Sigmoid colon (tissue), 7 donors: ENCODE data around the gene TEX30. TPM values are rescaled to one million over a fixed set of nuclear protein-coding genes. Genes with fewer than 3 reads are reported as not detected.

Source experiments
- DNase-seq: peaks from one replicate; pipeline ENCODE4 v3.0.0-alpha.2; 2019
- H3K27ac ChIP-seq, 4 donors: fragments of 200-600 bp; sonication (generic); one replicate each; pipeline ENCODE4 v1.5.1; 2016 to 2019; ENCODE audit warnings: mild to moderate bottlenecking in 1 of 4
- H3K27me3 ChIP-seq, 3 donors: fragments of 200-600 bp; sonication (generic); one replicate each; pipeline ENCODE4 v1.5.1; 2019; ENCODE audit warnings: mild to moderate bottlenecking in 1 of 3
- H3K36me3 ChIP-seq, 4 donors: fragments of 200-600 bp; sonication (generic); one replicate each; pipeline ENCODE4 v1.5.1; 2016 to 2019
- H3K4me1 ChIP-seq, 4 donors: fragments of 200-600 bp; sonication (generic); one replicate each; pipeline ENCODE4 v1.5.1; 2017 to 2019
- H3K4me3 ChIP-seq, 4 donors: fragments of 200-600 bp; sonication (generic); one replicate each; pipeline ENCODE4 v1.5.1; 2017 to 2019; ENCODE audit warnings: mild to moderate bottlenecking in 2 of 4, moderate library complexity in 1 of 4
- H3K9me3 ChIP-seq, 4 donors: fragments of 200-600 bp in 3 of 4; sonication (generic) in 3 of 4; one replicate each; pipeline versions ENCODE4 v1.5.1 to v1.6.1; 2013 to 2019
- EP300 ChIP-seq, 4 donors: sonication (generic); formaldehyde crosslinking; IDR thresholded peaks; one replicate each; pipeline ENCODE4 v1.6.1; 2017; ENCODE audit warnings: antibody characterized with exemption in 4 of 4
- POLR2A ChIP-seq, 2 donors: fragments of 450-650 bp; IDR thresholded peaks; one replicate each; pipeline ENCODE4 v1.6.1; 2016; ENCODE audit warnings: antibody characterized with exemption in 2 of 2, mild to moderate bottlenecking in 2 of 2, moderate library complexity in 2 of 2
- POLR2AphosphoS5 ChIP-seq, 4 donors: sonication (generic); formaldehyde crosslinking; IDR thresholded peaks; one replicate each; pipeline ENCODE4 v1.6.1; 2017; ENCODE audit warnings: antibody characterized with exemption in 4 of 4
- WGBS, 2 donors: extraction: QIAGEN DNeasy Blood & Tissue Kit; methylation state at CpG; one replicate each; pipeline ENCODE4 v1.1.7; 2013; 5-methylcytosine and 5-hydroxymethylcytosine counted together
- intact Hi-C: fragments of 100-400 bp; cut with DNase I; formaldehyde crosslinking; loops from one replicate; pipeline ENCODE4 v1.15.1; 2023
- polyA plus RNA-seq, 3 donors: library from polyadenylated mRNA; stranded (reverse); fragments of 200-250 nt; gene quantifications; one replicate each; pipeline ENCODE4 v1.2.3, GENCODE V29; 2013
- total RNA-seq, 4 donors: library from RNA; depleted of rRNA; stranded (reverse); fragments of >200 nt; gene quantifications; one replicate each; pipeline ENCODE4 v1.1.0, GENCODE V29; 2016
- TF ChIP-seq, protein P1 (sequence below), 4 experiments: fragments of 450-650 bp in 3 of 4; fragments of 200-600 bp in 1 of 4; IDR thresholded peaks; one replicate each; pipeline ENCODE4 v1.5.1; 2016 to 2019; ENCODE audit warnings: antibody characterized with exemption in 4 of 4, mild to moderate bottlenecking in 3 of 4, moderate library complexity in 2 of 4
- donor health status: healthy with polysubstance abuse.
- donor health status: Bipolar disorder and iron deficiency.
- donor health status: healthy.

Gene TEX30
- total and polyA plus RNA-seq, 7 donors = 6.6 to 17.3 (median 8.9) TPM

- 58 to 83% methylated on average over 2 of the region's 2 CpGs for WGBS, 2 donors
- intact Hi-C loops = loop anchor here (5.0 kb wide), 1 partner anchor 77 kb away; the partner anchor contains the start of gene ERCC5
- DNase-seq = no peak
- no peak overlapping the region for H3K4me3 ChIP-seq
- TF ChIP-seq POLR2A (IDR thresholded peaks at IDR 0.05) = no peak
- TF ChIP-seq EP300 (IDR thresholded peaks at IDR 0.05) = no peak
- TF ChIP-seq POLR2AphosphoS5 (IDR thresholded peaks at IDR 0.05) = no peak
- TF ChIP-seq, protein P1, sequence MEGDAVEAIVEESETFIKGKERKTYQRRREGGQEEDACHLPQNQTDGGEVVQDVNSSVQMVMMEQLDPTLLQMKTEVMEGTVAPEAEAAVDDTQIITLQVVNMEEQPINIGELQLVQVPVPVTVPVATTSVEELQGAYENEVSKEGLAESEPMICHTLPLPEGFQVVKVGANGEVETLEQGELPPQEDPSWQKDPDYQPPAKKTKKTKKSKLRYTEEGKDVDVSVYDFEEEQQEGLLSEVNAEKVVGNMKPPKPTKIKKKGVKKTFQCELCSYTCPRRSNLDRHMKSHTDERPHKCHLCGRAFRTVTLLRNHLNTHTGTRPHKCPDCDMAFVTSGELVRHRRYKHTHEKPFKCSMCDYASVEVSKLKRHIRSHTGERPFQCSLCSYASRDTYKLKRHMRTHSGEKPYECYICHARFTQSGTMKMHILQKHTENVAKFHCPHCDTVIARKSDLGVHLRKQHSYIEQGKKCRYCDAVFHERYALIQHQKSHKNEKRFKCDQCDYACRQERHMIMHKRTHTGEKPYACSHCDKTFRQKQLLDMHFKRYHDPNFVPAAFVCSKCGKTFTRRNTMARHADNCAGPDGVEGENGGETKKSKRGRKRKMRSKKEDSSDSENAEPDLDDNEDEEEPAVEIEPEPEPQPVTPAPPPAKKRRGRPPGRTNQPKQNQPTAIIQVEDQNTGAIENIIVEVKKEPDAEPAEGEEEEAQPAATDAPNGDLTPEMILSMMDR (IDR thresholded peaks at IDR 0.05) = no peak
- no peak overlapping the region for H3K27ac ChIP-seq
- H3K36me3 ChIP-seq = peaks cover 0 to 12% (median 2%) of the 10 kb centered on the region in 4 donors
- H3K27me3 ChIP-seq = no peaks in the 10 kb centered on the region
- H3K9me3 ChIP-seq = no peaks in the 10 kb centered on the region
- peaks cover 0 to 18% (median 11%) of the 10 kb centered on the region in 4 donors for H3K4me1 ChIP-seq
Observed at GRCh38 chr13:102770435-102770834, 3.2 kb downstream of the TEX30 start.

- DNase-seq = no peak
- Histone ChIP-seq H3K27me3 (no peaks in the 10 kb centered on the region), H3K4me1 (peaks cover 0 to 18% (median 11%) of the 10 kb centered on the region in 4 donors), H3K36me3 (peaks cover 0 to 12% (median 3%) of the 10 kb centered on the region in 4 donors), H3K9me3 (no peaks in the 10 kb centered on the region), H3K4me3 (no peak overlapping the region), H3K27ac (no peak overlapping the region)
- 77 to 82% methylated on average over 4 of the region's 4 CpGs for WGBS, 2 donors
- intact Hi-C loops = loop anchor here (5.0 kb wide), 1 partner anchor 78 kb away; the partner anchor contains the start of gene ERCC5
- TF ChIP-seq, protein P1 (IDR thresholded peaks at IDR 0.05) = no peak
- no peak for TF ChIP-seq POLR2A (IDR thresholded peaks at IDR 0.05)
- TF ChIP-seq POLR2AphosphoS5 (IDR thresholded peaks at IDR 0.05) = no peak
- TF ChIP-seq EP300 (IDR thresholded peaks at IDR 0.05) = no peak
Observed at GRCh38 chr13:102769679-102770078, 3.9 kb downstream of the TEX30 start.

GRCh38 chr13:102768909-102769308 lies 4.7 kb downstream of the TEX30 start:
- Histone ChIP-seq H3K4me3 (no peak overlapping the region), H3K36me3 (peaks cover 0 to 12% (median 3%) of the 10 kb centered on the region in 4 donors), H3K27ac (no peak overlapping the region), H3K27me3 (no peaks in the 10 kb centered on the region), H3K9me3 (no peaks in the 10 kb centered on the region), H3K4me1 (peaks cover 0 to 11% (median 8%) of the 10 kb centered on the region in 4 donors)
- no peak for TF ChIP-seq POLR2A (IDR thresholded peaks at IDR 0.05)
- TF ChIP-seq EP300 (IDR thresholded peaks at IDR 0.05) = no peak
- TF ChIP-seq, protein P1 (IDR thresholded peaks at IDR 0.05) = no peak
- TF ChIP-seq POLR2AphosphoS5 (IDR thresholded peaks at IDR 0.05) = no peak
- 81 to 82% methylated on average over 2 of the region's 2 CpGs for WGBS, 2 donors
- intact Hi-C loops = no loop called here
- no peak for DNase-seq

DNA sequence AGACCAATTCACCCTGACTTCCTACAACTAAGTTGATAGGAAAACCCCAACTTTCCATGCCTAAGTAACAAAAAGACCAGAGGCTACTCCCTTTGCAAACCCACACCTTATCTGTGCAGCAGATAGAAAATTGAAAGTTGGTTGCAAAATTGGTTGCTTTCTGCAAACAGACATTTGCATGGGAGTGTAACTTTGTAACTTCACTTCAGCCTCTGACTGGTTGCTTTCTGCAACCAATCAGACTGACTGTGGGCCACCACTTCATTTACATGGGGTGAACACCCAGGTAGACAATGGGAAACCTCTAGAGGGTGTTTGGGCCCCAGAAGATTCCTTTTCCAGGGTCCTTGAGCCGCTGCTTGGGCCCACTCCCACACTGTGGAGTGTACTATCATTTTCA lies 9.8 kb downstream of the TEX30 start:
- intact Hi-C loops = no loop called here
- no peak overlapping the region for H3K27ac ChIP-seq
- no peaks in the 10 kb centered on the region for H3K4me1 ChIP-seq
- WGBS, 2 donors = 89 to 95% methylated on average over 1 of the region's 1 CpG
- no peaks in the 10 kb centered on the region for H3K27me3 ChIP-seq
- TF ChIP-seq EP300 (IDR thresholded peaks at IDR 0.05) (no peak), POLR2A (IDR thresholded peaks at IDR 0.05) (no peak), POLR2AphosphoS5 (IDR thresholded peaks at IDR 0.05) (no peak)
- TF ChIP-seq, protein P1 (IDR thresholded peaks at IDR 0.05) = no peak
- H3K36me3 ChIP-seq = peaks cover 0 to 12% (median 3%) of the 10 kb centered on the region in 4 donors
- H3K9me3 ChIP-seq = no peaks in the 10 kb centered on the region
- H3K4me3 ChIP-seq = no peak overlapping the region
- DNase-seq = no peak

DNA sequence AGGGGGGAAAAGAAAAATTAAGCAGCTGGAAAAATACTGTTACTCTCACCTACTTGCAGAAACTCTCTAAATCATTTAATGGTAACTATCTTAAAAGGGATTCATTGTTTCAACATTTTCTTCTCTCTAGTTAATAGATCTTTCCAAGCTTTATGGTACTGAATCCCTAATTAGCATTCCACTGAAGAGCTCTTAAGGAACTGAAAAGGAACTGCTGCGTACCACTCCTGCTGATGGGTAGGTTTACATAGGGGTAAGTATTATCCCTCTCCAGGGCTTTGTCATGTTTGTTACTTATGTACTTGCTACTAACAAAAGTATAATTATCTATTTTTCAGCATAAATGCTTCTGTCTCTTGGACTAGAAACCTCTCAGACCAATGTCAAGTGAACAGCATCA lies 12.5 kb downstream of the TEX30 start:
- Histone ChIP-seq H3K27ac (no peak overlapping the region), H3K36me3 (peaks cover 0 to 6% (median 0%) of the 10 kb centered on the region in 4 donors), H3K4me1 (no peaks in the 10 kb centered on the region), H3K27me3 (no peaks in the 10 kb centered on the region), H3K4me3 (no peak overlapping the region), H3K9me3 (no peaks in the 10 kb centered on the region)
- intact Hi-C loops = no loop called here
- TF ChIP-seq POLR2A (IDR thresholded peaks at IDR 0.05) = no peak
- TF ChIP-seq POLR2AphosphoS5 (IDR thresholded peaks at IDR 0.05) = no peak
- no peak for TF ChIP-seq EP300 (IDR thresholded peaks at IDR 0.05)
- TF ChIP-seq, protein P1 (IDR thresholded peaks at IDR 0.05) = no peak
- WGBS, 2 donors = 86 to 93% methylated on average over 1 of the region's 1 CpG
- no peak for DNase-seq
